GM19239 (cell line): ENCODE results near the gene EPHA2.

Experiments used
- DNase-seq: peaks from one replicate; pipeline ENCODE4 v3.0.0; 2011; ENCODE audit warnings: low spot score; ENCODE audit not compliant: insufficient read length
- FAIRE-seq: peaks from 2 replicates; lab custom pipeline; 2011; peaks lifted over from hg19 to GRCh38; lab: Jason Lieb, UNC

EPHA2 gene

DNA sequence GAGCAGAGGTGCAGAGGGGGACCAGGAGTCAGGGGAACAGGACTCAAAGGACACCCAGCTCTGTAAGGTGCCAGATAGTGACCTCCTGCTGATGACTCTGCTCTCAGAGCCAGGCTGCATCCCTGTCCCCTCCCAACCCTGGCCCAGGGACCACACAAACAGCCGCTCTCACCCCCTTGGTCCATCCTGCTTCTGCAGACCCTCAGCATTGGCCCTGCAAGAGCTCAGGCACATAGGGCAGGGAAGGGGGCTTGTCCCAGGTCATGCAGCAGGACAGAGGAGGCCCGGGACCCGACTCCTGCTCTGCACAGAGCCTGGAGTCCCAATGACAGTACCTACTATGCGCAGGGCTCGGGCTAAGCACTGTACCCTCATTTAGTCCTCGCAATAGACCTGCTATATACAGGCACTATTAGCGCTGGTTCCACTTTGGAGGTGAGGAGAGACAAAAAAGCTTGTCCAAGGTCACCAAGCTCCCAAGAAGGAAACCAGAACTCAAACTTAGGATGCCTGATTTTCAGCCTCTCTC lies 15.7 kb downstream of the EPHA2 start:
- no peak for FAIRE-seq
- no peak for DNase-seq

DNA sequence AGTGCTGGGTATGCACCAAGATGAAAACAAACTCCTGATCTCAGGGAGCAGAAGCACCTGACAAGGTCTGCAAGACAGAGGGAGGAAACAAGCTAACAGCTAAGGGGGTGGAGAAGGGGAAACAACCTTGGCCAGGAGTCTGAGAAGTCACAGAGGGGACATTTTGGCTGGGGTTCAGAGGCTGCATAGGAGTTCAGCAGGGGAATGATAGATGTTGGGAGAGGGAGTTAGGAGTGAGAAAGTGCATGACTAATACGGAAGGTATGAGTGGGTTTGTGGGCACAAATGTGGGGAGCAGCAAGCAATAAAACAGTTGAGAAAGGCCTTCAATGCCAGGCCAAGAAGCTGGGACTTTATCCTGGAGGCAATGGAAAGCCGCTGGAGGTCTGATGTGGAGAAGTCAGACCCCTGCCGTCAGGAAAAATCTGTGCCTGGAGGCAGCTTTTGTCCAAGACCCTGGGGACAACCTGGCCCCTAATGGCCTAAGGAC lies 16.4 kb downstream of the EPHA2 start:
- FAIRE-seq: no peak
- DNase-seq: no peak

DNA sequence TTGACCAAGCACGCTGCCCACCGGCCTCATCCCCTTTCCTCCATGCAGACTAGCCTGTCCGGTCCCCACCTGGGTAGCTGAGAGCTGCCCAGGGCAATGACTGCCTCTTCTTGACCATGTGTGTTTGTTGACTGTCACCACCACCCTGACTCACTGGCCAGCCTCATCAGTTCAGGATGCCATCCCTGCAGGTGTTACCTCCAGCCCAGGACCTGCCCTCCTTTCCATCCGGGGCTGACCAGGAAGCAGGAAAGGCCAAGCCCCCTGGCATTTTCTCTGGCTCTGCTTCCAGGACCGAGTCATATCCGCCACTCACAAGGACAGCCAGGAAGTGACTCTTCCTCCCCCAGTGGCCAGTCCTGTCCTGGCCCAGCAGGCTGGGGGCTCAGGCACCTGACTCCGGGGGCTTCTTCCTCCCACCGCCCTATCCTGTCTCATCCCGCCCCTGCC lies 17.1 kb downstream of the EPHA2 start:
- FAIRE-seq (no peak), DNase-seq (no peak)

DNA sequence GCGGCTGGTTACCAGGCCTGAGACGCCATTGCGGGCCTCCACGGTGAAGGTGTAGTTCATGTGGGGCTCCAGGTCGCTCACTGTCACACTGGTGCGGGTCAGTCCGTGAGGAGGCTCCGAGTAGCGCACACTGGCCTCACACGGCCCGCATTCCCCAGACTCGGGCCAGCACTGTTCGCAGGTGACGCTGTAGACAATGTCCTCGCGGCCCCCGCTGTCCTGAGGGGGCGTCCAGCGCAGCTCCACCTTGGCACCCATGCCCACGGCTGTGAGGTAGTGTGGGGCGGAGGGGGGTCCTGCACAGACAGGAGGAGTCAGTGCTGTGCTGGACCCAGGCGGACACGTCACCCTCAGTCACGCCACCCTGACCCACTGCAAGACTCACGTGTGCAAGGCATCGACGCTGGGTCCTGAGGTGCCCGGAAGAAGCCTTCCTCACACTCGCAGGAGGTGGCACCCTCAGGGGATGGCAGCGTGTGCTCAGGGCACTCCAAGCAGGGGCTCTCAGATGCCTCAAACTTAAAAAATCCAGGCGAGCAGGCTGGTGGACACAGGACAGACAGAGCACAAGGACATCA lies 17.9 kb downstream of the EPHA2 start:
- FAIRE-seq (no peak), DNase-seq (no peak)

- DNase-seq: no peak
Measured at GRCh38 chr1:16135501-16135900, 20.4 kb downstream of the EPHA2 start.

DNA sequence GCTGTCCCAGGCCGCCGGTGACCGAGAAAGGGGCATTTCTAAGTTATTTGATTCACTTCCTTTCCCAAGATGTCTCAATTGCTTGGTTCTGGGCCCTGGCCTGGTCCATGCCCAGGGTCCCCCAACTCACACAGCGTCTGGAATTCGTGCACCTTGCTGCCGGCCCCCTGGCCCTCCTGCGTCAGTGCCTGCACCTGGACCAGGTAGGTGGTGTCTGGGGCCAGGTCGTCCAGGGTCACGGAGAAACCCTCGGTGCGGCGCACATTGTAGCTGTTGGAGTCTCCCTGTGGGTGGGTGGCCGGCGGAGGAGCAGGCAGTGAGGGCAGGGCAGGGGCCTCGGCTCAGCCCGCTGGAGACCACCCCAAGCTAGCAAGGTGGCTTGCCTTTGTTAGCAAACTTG lies 21.0 kb downstream of the EPHA2 start:
- FAIRE-seq (no peak), DNase-seq (no peak)

More at GRCh38 chr1:16135501-16135900, 20.4 kb downstream of the EPHA2 start:
- FAIRE-seq: no peak

GRCh38 chr1:16134066-16134801 lies 21.6 kb downstream of the EPHA2 start:
- DNase-seq (no peak), FAIRE-seq (no peak)

DNA sequence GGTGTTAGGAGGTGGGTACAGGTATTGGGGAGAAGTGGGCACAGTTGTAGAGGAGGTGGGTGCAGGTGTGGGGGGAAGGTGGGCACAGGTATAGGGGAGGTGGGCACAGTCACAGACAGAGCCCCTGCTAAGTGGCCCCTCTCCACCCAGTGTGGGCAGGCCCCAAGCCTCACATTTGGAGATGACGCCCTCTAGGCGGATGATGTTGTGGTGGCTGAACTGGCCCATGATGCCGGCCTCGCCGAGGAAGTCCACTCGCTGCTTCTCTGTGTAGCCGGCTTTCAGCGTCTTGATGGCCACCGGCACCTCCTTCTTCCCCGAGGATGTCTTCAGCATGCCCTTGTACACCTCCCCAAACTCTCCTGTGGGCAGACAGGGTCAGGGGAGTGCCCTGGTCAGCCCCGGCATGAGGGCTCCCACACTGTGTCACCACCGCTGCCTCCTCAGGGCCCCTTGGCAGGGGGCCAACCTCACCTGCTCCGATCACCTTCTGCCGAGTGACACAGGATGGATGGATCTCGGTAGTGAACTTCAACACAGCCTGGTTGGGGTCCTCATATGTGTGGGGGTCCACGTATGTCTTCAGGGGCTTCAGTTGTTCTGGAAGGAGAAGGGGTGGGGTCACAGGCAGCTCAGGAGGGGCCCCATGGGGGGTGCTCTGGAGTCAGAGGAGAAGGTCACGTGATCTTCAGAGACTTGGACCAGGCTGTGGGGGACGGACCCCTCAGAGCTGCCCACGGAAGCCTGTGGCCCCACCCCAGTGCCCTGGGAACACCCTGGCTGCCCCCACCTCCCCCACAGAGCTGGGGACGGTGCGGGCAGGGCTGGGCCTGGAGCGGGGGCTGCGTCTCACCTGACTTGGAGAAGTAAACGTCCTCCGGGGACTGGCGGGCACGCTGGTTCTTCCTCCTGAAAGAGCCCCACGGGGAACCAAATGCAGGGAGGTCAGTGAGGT lies 22.6 kb downstream of the EPHA2 start:
- DNase-seq (no peak), FAIRE-seq (no peak)

DNA sequence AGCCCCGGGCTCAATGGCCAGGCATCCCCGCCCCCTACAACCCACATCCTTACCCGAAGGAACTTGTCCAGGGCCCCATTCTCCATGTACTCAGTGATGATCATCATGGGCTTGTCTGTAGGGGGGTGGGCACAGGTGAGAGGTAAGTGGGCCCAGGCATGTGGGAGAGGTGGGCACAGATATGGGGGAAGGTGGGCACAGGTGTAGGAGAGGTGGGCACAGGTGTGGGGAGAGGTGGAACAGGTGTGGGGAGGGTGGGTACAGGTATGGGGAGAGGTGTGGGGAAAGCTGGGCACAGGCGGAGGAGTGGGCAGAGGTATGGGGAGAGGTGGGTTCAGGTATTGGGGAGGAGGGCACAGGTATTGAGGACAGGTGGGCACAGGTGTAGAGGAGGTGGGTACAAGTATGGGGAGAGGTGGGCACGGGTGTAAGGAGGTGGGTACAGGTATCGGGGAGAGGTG lies 23.5 kb downstream of the EPHA2 start:
- FAIRE-seq: no peak

GRCh38 chr1:16131636-16132324 lies 24.1 kb downstream of the EPHA2 start:
- DNase-seq (no peak), FAIRE-seq (no peak)

More for the DNA sequence above, 23.5 kb downstream of the EPHA2 start:
- DNase-seq: no peak

- FAIRE-seq (no peak), DNase-seq (no peak)
Measured at GRCh38 chr1:16130827-16131226, 25.0 kb downstream of the EPHA2 start.

DNA sequence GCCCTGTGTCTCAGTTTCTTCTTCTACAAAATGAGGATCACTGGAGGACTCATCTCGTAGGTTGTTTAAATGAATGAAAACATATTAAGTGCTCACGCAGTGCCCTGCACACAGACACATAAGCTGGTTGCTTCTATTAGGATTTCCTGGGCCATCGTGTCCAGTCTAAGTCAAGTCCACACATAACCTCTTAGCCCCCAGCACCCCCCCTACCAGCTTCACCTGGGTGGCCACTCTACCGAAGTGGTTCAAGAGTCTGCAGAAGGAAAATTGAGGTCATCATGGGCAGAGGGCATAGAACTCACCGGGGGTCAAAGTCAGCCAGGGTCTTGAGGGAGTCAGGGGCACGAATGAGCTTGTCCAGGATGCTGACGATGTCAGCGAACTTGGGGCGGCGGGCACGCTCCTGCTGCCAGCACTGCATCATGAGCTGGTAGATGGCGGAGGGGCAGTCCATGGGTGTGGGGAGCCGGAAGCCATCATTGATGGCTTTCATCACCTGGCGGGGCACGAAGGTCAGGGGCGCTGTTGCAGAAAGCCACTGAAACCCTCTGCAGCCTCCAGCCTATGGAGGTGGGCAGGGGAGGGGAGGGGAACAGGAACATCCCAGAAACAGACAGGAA lies 25.8 kb downstream of the EPHA2 start:
- DNase-seq (no peak), FAIRE-seq (no peak)

GRCh38 chr1:16129316-16129715 lies 26.6 kb downstream of the EPHA2 start:
- DNase-seq (no peak), FAIRE-seq (no peak)

GRCh38 chr1:16128338-16128741 lies 27.5 kb downstream of the EPHA2 start:
- FAIRE-seq: no peak
- no peak for DNase-seq

DNA sequence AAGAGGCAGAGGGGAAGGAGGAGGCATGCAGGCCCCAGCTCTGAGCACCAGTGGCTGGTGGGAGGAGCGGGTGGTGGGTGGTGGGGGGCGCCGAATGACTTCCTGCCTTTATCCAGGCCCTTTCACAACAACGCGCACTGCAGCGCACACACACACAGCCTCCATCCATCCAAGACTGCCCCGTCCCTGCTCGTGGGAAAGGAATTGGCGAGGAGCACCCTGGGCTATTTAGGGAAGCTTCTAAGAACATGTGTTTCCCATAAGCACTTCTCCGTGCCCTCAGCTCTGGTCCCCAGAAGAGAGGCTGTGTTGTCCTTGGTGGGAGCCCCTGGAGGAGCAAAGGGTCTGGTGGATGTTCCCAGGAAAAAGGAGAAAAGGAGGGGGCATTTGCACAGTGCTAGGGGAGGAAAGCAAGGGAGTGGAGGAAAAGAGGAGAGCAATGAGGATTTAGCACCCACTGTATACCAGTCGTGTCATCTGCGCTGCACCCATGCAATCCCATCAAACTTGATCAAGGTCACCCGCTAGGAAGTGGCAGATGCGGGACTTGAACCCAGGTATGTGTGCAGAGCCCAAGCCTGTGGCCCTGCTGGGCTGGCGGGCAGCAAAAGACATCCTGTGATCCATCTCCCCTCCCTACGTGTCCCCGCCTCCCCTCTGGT lies 28.1 kb downstream of the EPHA2 start:
- DNase-seq (no peak), FAIRE-seq (no peak)

DNA sequence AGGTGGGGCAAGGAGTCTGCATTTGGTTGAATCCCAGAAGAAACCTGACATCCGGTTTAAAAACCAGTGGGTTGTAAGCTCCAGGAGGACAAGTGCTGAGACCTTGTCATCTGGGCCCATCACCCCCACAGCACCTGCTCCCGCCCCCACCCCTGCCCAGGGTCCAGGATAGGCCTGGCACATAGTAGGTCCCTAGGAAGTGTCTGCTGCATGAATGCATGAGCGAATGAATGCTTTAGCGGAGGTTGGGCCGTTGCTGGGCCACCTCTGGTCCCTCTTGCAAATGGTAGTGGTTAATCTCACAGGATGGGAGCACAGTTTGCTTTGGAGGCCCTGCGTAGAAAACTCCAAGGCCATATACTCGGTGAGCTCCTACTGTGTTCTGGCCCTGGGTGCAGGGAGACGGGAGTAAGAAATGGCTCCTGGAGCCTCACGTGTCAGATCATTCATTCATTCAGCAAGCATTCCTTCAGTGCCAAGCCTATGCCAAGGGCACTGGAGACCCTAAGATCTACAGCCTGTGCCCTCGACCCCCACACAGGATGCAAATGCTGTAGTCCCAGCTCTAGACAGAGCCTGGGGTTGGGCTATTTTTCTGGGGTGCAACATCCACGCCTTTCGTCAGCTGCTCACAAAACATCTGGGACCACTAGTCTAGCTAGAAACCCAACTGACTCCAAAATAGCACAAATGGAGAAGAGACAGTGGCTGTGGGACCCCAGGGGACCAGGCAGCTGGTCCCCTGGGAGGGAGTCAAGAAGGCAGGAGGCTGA lies 28.9 kb downstream of the EPHA2 start:
- no peak for DNase-seq
- no peak for FAIRE-seq

DNA sequence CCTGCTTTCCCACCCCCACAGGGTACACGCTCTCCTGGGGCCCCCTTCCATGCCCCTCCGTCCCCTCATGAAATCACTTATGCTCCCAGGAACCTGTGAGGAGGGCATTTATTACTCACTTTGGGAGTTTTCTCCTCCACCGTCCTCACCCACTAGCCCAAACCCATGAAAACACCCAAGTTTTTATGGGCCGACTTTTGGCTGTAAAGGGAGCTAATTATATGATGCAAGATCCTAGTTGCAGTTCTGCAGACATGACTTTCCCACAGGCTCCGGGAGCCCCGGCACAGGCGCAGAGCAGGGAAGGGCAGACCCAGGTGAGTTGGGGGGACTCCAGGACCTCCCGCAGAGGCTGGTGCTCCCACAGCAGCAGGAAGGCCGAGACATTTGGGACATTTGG lies 29.7 kb downstream of the EPHA2 start:
- DNase-seq (no peak), FAIRE-seq (no peak)

- DNase-seq (no peak), FAIRE-seq (no peak)
Measured at GRCh38 chr1:16125483-16125882, 30.4 kb downstream of the EPHA2 start.
